CD4-positive, alpha-beta T cell (primary cell): ENCODE data around the gene CNTN2. TPM values are rescaled to one million over a fixed set of nuclear protein-coding genes. Genes with fewer than 3 reads are reported as not detected.

Source experiments
- ATAC-seq: fragments of 200-7000 bp; cut with Tn5 transposase; one replicate; pipeline ENCODE4 v1.10.0; 2022; ENCODE audit warnings: mild to moderate bottlenecking; ENCODE audit not compliant: poor library complexity
- CTCF ChIA-PET: fragments of 350-600 bp; sonication (Branson Sonifier 250); formaldehyde crosslinking; loops from one replicate; lab custom pipeline; 2021; ENCODE audit warnings: antibody characterized with exemption, inconsistent platforms; lab: Charles Lee
- POLR2A ChIA-PET: fragments of 350-600 bp; sonication (Branson Sonifier 250); formaldehyde crosslinking; loops from one replicate; lab custom pipeline; 2021; ENCODE audit warnings: antibody characterized with exemption, inconsistent platforms; lab: Charles Lee
- DNase-seq, 14 experiments: peaks; one replicate each; pipeline ENCODE4 v3.0.0-alpha.2; 2013 to 2020; ENCODE audit warnings: mixed read lengths in 2 of 14
- H3K27ac ChIP-seq, 2 donors: one replicate each; pipeline versions ENCODE4 v1.5.1 to v1.7.0; 2013; ENCODE audit warnings: low read length in 2 of 2, low read depth in 1 of 2, mild to moderate bottlenecking in 1 of 2
- H3K27me3 ChIP-seq, 2 experiments: 1 replicate in 1 of 2; 2 replicates in 1 of 2; pipeline versions ENCODE4 v1.6.1 to v1.7.0; 2013; ENCODE audit warnings: low read length in 2 of 2, control low read depth in 1 of 2, mild to moderate bottlenecking in 1 of 2, moderate library complexity in 1 of 2; ENCODE audit not compliant: insufficient read depth in 2 of 2, control insufficient read depth in 1 of 2
- H3K36me3 ChIP-seq: one replicate; pipeline ENCODE4 v1.6.1; 2013; ENCODE audit warnings: low read length, control low read depth; ENCODE audit not compliant: insufficient read depth
- H3K4me1 ChIP-seq: one replicate; pipeline ENCODE4 v1.6.1; 2013; ENCODE audit warnings: low read length, control low read depth; ENCODE audit not compliant: insufficient read depth
- H3K4me3 ChIP-seq: one replicate; pipeline ENCODE4 v1.5.1; 2013; ENCODE audit warnings: mild to moderate bottlenecking, low read length, moderate library complexity
- H3K9me3 ChIP-seq, 2 experiments: 1 replicate in 1 of 2; 2 replicates in 1 of 2; pipeline versions ENCODE4 v1.6.1 to v1.7.0; 2013; ENCODE audit warnings: low read length in 2 of 2, mild to moderate bottlenecking in 2 of 2, control low read depth in 1 of 2, moderate library complexity in 1 of 2; ENCODE audit not compliant: control insufficient read depth in 1 of 2, insufficient read depth in 1 of 2
- H3K27ac Mint-ChIP-seq: one replicate; pipeline ENCODE4 v1.8.0; 2020; ENCODE audit warnings: mixed read lengths
- H3K27me3 Mint-ChIP-seq: one replicate; pipeline ENCODE4 v1.8.0; 2021; ENCODE audit warnings: mixed read lengths
- H3K36me3 Mint-ChIP-seq: one replicate; pipeline ENCODE4 v1.8.0; 2021; ENCODE audit warnings: low read depth, mixed read lengths
- H3K4me1 Mint-ChIP-seq: one replicate; pipeline ENCODE4 v1.8.0; 2021; ENCODE audit warnings: low read depth, mixed read lengths
- H3K4me3 Mint-ChIP-seq: one replicate; pipeline ENCODE4 v1.8.0; 2020; ENCODE audit warnings: mild to moderate bottlenecking, mixed read lengths
- H3K9me3 Mint-ChIP-seq: one replicate; pipeline ENCODE4 v1.8.0; 2020; ENCODE audit warnings: mixed read lengths
- CTCF ChIP-seq: fragments of 200-600 bp; IDR thresholded peaks from one replicate; pipeline ENCODE4 v1.8.0; 2022; ENCODE audit warnings: antibody characterized with exemption, mild to moderate bottlenecking
- intact Hi-C, 2 experiments: fragments of 100-400 bp; cut with DNase I in 1 of 2; cut with micrococcal nuclease in 1 of 2; formaldehyde crosslinking; loops; one replicate each; pipeline versions ENCODE4 v1.15.1 to v1.9.0; 2023 to 2025; cut with DNase I, micrococcal nuclease
- total RNA-seq, 174 experiments: library from RNA in 2 of 174; stranded (reverse) in 2 of 174; gene quantifications; one replicate each; pipeline ENCODE4 v1.2.3 and lab custom pipeline; 2021 to 2026

Gene CNTN2
- total RNA-seq, 2 experiments from 2014 or later, result not detected

DNA sequence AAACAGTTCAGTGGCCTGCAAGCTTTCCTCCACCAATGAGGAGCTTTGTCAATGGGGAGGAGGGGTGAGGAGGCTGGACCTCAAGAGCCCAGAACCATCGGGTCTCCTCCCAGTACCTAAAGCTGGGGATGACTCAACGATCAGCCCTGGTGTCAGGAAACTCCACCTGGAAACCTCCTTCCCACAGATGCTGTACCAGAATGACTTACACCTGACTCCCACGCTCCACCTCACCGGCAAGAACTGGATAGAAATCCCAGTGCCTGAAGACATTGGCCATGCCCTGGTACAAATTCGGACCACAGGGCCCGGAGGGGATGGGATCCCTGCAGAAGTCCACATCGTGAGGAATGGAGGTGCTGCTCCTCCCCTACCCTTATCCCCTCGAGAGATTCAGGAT lies 29.9 kb downstream of the CNTN2 start:
- Histone ChIP-seq H3K4me1 (no peaks in the 10 kb centered on the region), H3K9me3 (no peaks in the 10 kb centered on the region), H3K4me3 (no peak overlapping the region), H3K27me3 (no peaks in the 10 kb centered on the region), H3K27ac (no peak overlapping the region), H3K36me3 (no peaks in the 10 kb centered on the region)
- ATAC-seq (no peak), DNase-seq (no peak)
- no peak overlapping the region for H3K27ac Mint-ChIP-seq
- no peak for TF ChIP-seq CTCF
- no peaks in the 10 kb centered on the region for H3K9me3 Mint-ChIP-seq
- H3K36me3 Mint-ChIP-seq, result no peaks in the 10 kb centered on the region
- intact Hi-C loops, result no loop called here
- no peaks in the 10 kb centered on the region for H3K27me3 Mint-ChIP-seq
- CTCF ChIA-PET, result no interaction called here
- no peaks in the 10 kb centered on the region for H3K4me1 Mint-ChIP-seq
- POLR2A ChIA-PET, result no interaction called here
- no peak overlapping the region for H3K4me3 Mint-ChIP-seq

DNA sequence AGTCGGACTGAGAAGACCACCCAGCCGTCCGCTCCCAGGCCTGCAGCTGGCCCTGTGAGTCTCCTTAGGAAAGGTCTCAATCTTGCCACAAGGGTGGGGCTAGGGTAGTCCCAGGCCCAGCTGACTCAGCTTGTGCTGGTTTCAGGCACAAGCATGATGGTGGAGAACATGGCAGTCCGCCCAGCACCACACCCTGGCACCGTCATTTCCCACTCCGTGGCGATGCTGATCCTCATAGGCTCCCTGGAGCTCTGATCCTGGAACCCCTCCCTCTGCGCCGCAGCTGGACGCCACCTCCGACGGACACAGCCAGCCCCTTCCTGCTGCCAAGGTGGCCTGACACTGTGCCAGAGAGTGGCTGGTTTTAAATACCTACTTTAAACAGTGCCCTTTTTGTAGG lies 30.5 kb downstream of the CNTN2 start:
- TF ChIP-seq CTCF, result no peak
- Mint-ChIP-seq H3K4me1 (no peaks in the 10 kb centered on the region), H3K36me3 (no peaks in the 10 kb centered on the region), H3K9me3 (no peaks in the 10 kb centered on the region), H3K4me3 (no peak overlapping the region), H3K27me3 (no peaks in the 10 kb centered on the region), H3K27ac (no peak overlapping the region)
- no peak for DNase-seq
- Histone ChIP-seq H3K9me3 (no peaks in the 10 kb centered on the region), H3K4me1 (no peaks in the 10 kb centered on the region), H3K36me3 (no peaks in the 10 kb centered on the region), H3K27ac (no peak overlapping the region), H3K4me3 (no peak overlapping the region), H3K27me3 (no peaks in the 10 kb centered on the region)
- ChIA-PET CTCF (no interaction called here), POLR2A (no interaction called here)
- intact Hi-C loops, result no loop called here
- no peak for ATAC-seq

- H3K9me3 ChIP-seq, result no peaks in the 10 kb centered on the region
Observed at GRCh38 chr1:205074084-205074483, 31.1 kb downstream of the CNTN2 start.

More at GRCh38 chr1:205074084-205074483, 31.1 kb downstream of the CNTN2 start:
- no peak overlapping the region for H3K27ac Mint-ChIP-seq
- no peaks in the 10 kb centered on the region for H3K36me3 Mint-ChIP-seq
- H3K4me3 Mint-ChIP-seq, result no peak overlapping the region
- ChIA-PET POLR2A (no interaction called here), CTCF (no interaction called here)
- DNase-seq (no peak), ATAC-seq (no peak)
- no peaks in the 10 kb centered on the region for H3K4me1 ChIP-seq
- no peak overlapping the region for H3K4me3 ChIP-seq
- H3K27ac ChIP-seq, result no peak overlapping the region
- H3K27me3 Mint-ChIP-seq, result no peaks in the 10 kb centered on the region
- no peak for TF ChIP-seq CTCF
- intact Hi-C loops, result no loop called here
- no peaks in the 10 kb centered on the region for H3K27me3 ChIP-seq
- no peaks in the 10 kb centered on the region for H3K4me1 Mint-ChIP-seq
- H3K9me3 Mint-ChIP-seq, result no peaks in the 10 kb centered on the region
- no peaks in the 10 kb centered on the region for H3K36me3 ChIP-seq
